Bronchial epithelial cell (primary cell): ENCODE data around the gene OTOP2. TPM values are rescaled to one million over a fixed set of nuclear protein-coding genes. Genes with fewer than 3 reads are reported as not detected.

Source experiments
- DNase-seq: peaks from one replicate; pipeline ENCODE4 v3.0.0-alpha.2; 2010; ENCODE audit warnings: low read depth
- FAIRE-seq: peaks from 2 replicates; lab custom pipeline; 2011; peaks lifted over from hg19 to GRCh38; lab: Jason Lieb, UNC
- H3K27me3 ChIP-seq: 2 replicates; pipeline ENCODE4 v1.5.1; 2011; ENCODE audit warnings: low read length; ENCODE audit not compliant: control insufficient read depth, insufficient read depth
- H3K36me3 ChIP-seq: 2 replicates; pipeline ENCODE4 v1.5.1; 2011; ENCODE audit warnings: low read length; ENCODE audit not compliant: control insufficient read depth, insufficient read depth
- H3K4me3 ChIP-seq: 2 replicates; pipeline ENCODE4 v1.5.1; 2011; ENCODE audit warnings: mild to moderate bottlenecking, low read depth, low read length, control low read depth
- total RNA-seq: library from RNA; depleted of rRNA; stranded (reverse); fragments of >200 nt; gene quantifications from 2 replicates; pipeline ENCODE4 v1.2.1, GENCODE V29; 2014
- TF ChIP-seq, protein P1 (sequence below): IDR thresholded peaks from 2 replicates; pipeline ENCODE4 v1.5.1; 2011; ENCODE audit warnings: mild to moderate bottlenecking, moderate library complexity, low read length, control low read depth, inconsistent platforms; ENCODE audit not compliant: insufficient read depth, severe bottlenecking

The OTOP2 gene, protein sequence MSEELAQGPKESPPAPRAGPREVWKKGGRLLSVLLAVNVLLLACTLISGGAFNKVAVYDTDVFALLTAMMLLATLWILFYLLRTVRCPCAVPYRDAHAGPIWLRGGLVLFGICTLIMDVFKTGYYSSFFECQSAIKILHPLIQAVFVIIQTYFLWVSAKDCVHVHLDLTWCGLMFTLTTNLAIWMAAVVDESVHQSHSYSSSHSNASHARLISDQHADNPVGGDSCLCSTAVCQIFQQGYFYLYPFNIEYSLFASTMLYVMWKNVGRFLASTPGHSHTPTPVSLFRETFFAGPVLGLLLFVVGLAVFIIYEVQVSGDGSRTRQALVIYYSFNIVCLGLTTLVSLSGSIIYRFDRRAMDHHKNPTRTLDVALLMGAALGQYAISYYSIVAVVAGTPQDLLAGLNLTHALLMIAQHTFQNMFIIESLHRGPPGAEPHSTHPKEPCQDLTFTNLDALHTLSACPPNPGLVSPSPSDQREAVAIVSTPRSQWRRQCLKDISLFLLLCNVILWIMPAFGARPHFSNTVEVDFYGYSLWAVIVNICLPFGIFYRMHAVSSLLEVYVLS
- under 0.01 TPM in 1 of 2 replicates, not detected in the other for total RNA-seq

DNA sequence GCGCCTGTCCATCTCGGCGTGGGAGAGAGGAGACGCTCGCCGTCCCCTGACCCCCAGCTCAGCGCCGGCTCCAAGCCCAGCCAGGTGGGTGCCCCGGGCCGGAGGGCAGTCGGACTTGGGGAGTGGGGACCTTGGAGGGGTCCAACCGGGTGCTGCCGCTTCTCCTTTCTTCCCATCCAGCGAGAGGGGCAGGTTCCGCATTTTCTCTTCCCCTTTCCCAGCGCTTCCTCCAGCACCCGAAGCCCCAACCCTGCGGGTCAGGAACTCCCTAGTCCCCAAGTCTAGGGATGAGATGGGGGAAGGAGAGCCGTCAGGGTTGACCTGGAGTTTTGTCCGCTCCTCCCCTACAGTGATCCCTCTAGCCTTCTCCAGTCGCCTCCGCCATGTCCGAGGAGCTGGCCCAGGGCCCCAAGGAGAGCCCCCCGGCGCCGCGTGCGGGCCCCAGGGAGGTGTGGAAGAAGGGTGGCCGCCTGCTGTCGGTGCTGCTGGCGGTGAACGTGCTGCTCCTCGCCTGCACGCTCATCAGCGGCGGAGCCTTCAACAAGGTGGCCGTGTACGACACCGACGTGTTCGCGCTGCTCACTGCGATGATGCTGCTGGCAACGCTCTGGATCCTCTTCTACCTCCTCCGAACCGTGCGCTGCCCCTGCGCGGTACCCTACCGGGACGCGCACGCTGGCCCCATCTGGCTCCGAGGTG lies at the start of gene OTOP2:
TSS of gene OTOP2 (plus strand) at position 24 of the 699 bp plus-strand sequence. CDS start at position 384, 360 bp downstream.
- TF ChIP-seq, protein P1, sequence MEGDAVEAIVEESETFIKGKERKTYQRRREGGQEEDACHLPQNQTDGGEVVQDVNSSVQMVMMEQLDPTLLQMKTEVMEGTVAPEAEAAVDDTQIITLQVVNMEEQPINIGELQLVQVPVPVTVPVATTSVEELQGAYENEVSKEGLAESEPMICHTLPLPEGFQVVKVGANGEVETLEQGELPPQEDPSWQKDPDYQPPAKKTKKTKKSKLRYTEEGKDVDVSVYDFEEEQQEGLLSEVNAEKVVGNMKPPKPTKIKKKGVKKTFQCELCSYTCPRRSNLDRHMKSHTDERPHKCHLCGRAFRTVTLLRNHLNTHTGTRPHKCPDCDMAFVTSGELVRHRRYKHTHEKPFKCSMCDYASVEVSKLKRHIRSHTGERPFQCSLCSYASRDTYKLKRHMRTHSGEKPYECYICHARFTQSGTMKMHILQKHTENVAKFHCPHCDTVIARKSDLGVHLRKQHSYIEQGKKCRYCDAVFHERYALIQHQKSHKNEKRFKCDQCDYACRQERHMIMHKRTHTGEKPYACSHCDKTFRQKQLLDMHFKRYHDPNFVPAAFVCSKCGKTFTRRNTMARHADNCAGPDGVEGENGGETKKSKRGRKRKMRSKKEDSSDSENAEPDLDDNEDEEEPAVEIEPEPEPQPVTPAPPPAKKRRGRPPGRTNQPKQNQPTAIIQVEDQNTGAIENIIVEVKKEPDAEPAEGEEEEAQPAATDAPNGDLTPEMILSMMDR: no peak
- Histone ChIP-seq H3K36me3 (no peaks in the 10 kb centered on the region), H3K27me3 (peaks cover 17% of the 10 kb centered on the region), H3K4me3 (peak within 1 kb of the TSS; percentile 48)
- DNase-seq (no peak), FAIRE-seq (no peak)

DNA sequence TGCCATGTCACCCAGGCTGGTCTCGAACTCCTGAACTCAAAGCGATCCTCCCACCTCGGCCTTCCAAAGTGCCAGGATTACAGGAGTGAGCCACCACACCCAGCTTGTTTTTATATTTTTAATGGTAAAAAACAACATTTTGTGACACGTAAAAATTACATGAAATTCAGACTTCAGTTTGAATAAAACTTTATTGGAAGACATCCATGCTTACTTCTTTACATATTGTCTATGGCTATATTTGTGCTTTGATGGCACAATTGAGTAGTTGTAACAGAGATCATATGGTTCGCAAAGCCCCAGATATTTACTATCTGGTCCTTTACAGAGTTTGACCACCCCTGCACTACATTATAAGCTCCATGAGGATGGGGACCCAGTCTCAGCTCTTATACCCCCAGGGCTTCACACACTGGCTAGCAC lies 49.4 kb upstream of the OTOP2 start:
- DNase-seq (no peak), FAIRE-seq (no peak)
- no peaks in the 10 kb centered on the region for H3K27me3 ChIP-seq
- TF ChIP-seq, protein P1: no peak
- H3K4me3 ChIP-seq: no peak overlapping the region
- peaks cover 1% of the 10 kb centered on the region for H3K36me3 ChIP-seq

- DNase-seq (no peak), FAIRE-seq (no peak)
- H3K27me3 ChIP-seq: no peaks in the 10 kb centered on the region
- no peak overlapping the region for H3K4me3 ChIP-seq
- TF ChIP-seq, protein P1: no peak
- H3K36me3 ChIP-seq: peaks cover 1% of the 10 kb centered on the region
Measured at GRCh38 chr17:74875155-74875976, 48.7 kb upstream of the OTOP2 start.

DNA sequence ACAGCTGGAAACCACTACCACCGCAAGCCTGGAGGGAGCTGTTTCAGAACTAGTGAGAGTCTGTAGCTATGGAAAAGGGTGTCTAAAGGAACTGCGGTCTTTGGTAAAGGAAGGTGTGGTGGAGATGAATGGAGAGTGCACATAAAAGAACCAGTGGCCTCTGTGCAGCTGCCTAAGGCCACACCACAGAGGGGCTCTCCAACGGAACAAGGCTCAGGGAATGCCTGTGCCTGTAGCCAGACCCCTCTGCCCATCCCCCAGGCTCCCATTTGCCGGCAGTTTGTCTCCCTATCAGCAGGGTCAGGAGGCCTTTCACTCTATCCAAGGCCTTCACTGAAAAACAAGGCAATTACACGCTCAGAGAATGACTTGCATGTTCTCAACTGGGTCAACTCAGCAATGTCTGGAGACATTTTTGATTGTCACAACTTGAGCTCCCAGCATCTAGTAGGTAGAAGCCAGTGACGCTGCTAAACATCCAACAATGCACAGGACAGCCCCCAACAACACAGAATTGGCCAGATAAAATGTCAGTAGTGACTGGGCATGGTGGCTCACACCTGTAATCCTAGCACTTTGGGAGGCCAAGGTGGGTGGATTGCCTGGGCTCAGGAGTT lies 48.0 kb upstream of the OTOP2 start:
- no peaks in the 10 kb centered on the region for H3K27me3 ChIP-seq
- no peak for DNase-seq
- H3K36me3 ChIP-seq: peaks cover 1% of the 10 kb centered on the region
- no peak overlapping the region for H3K4me3 ChIP-seq
- FAIRE-seq: no peak
- TF ChIP-seq, protein P1: no peak
